OCI-LY7 (cell line): ENCODE measurements around the gene INO80D. TPM values are rescaled to one million over a fixed set of nuclear protein-coding genes. Genes with fewer than 3 reads are reported as not detected.

Source experiments
- BruUV-seq: library from RNA; stranded (reverse); fragments of 400-500 nt; replicated peaks from 2 replicates; lab custom pipeline; 2021; lab: Mats Ljungman, UMichigan
- CTCF ChIA-PET: fragments of 300-600 bp; sonication (Branson Sonifier 250); formaldehyde crosslinking; loops from one replicate; lab custom pipeline; 2022; ENCODE audit warnings: antibody characterized with exemption; ENCODE audit not compliant: unreplicated experiment; lab: Charles Lee
- POLR2A ChIA-PET: fragments of 300-600 bp; sonication (Branson Sonifier 250); formaldehyde crosslinking; loops from one replicate; lab custom pipeline; 2022; ENCODE audit warnings: antibody characterized with exemption; lab: Charles Lee
- DNase-seq: peaks from one replicate; pipeline ENCODE4 v3.0.0-alpha.2; 2015; ENCODE audit warnings: low spot score
- H2AFZ ChIP-seq: fragments of 200-600 bp; sonication (generic), shearing (Covaris generic); 2 replicates; pipeline ENCODE4 v1.6.1; 2014; ENCODE audit warnings: mild to moderate bottlenecking, antibody characterized with exemption, low read length, moderate library complexity
- H3K27ac ChIP-seq: fragments of 200-600 bp; sonication (generic); 2 replicates; pipeline ENCODE4 v1.5.1; 2014; ENCODE audit warnings: mixed run types, low read depth, mild to moderate bottlenecking, moderate library complexity, low read length, inconsistent platforms; ENCODE audit not compliant: poor library complexity, severe bottlenecking
- H3K36me3 ChIP-seq: fragments of 200-600 bp; sonication (generic); 2 replicates; pipeline ENCODE4 v1.6.1; 2014; ENCODE audit warnings: mild to moderate bottlenecking, antibody characterized with exemption, low read length, moderate library complexity, mixed read lengths; ENCODE audit not compliant: insufficient read depth
- H3K4me1 ChIP-seq: fragments of 200-600 bp; sonication (generic); 2 replicates; pipeline ENCODE4 v1.5.1; 2014; ENCODE audit warnings: mild to moderate bottlenecking, low read length; ENCODE audit not compliant: insufficient read depth, poor library complexity, severe bottlenecking
- H3K4me2 ChIP-seq: fragments of 200-600 bp; sonication (generic); 2 replicates; pipeline ENCODE4 v1.6.1; 2014; ENCODE audit warnings: mild to moderate bottlenecking, low read length
- H3K4me3 ChIP-seq: fragments of 200-600 bp; sonication (generic); 2 replicates; pipeline ENCODE4 v1.5.1; 2014; ENCODE audit warnings: mild to moderate bottlenecking, low read depth, low read length; ENCODE audit not compliant: poor library complexity, severe bottlenecking
- H3K79me2 ChIP-seq: fragments of 200-600 bp; sonication (generic); 2 replicates; pipeline ENCODE4 v1.6.1; 2016; ENCODE audit warnings: low read depth, mild to moderate bottlenecking, low read length, moderate library complexity, mixed read lengths; ENCODE audit not compliant: insufficient read depth
- H3K9me2 ChIP-seq: fragments of 200-600 bp; sonication (generic); 2 replicates; pipeline ENCODE4 v1.6.1; 2016; ENCODE audit warnings: mild to moderate bottlenecking, low read length, mixed read lengths; ENCODE audit not compliant: insufficient read depth
- H3K9me3 ChIP-seq: fragments of 200-600 bp; sonication (generic); 2 replicates; pipeline ENCODE4 v1.6.1; 2014; ENCODE audit warnings: mild to moderate bottlenecking, mixed run types, low read length, mixed read lengths
- H4K20me1 ChIP-seq: fragments of 200-600 bp; sonication (generic); 2 replicates; pipeline ENCODE4 v1.6.1; 2014; ENCODE audit warnings: mild to moderate bottlenecking, antibody characterized with exemption, low read length, moderate library complexity, mixed read lengths; ENCODE audit not compliant: insufficient read depth
- CTCF ChIP-seq: fragments of 200-600 bp; sonication (generic); conservative IDR thresholded peaks from 2 replicates; pipeline ENCODE4 v1.5.1; 2014; ENCODE audit warnings: mild to moderate bottlenecking, antibody characterized with exemption, low read length, moderate library complexity, mixed read lengths
- EZH2phosphoT487 ChIP-seq: fragments of 200-600 bp; sonication (generic); IDR thresholded peaks from 2 replicates; pipeline ENCODE4 v1.6.1; 2018; ENCODE audit warnings: low read depth, borderline replicate concordance, mild to moderate bottlenecking, mixed run types, antibody characterized with exemption, low read length, moderate library complexity, mixed read lengths
- intact Hi-C: fragments of 100-400 bp; cut with micrococcal nuclease; formaldehyde crosslinking; loops from one replicate; pipeline ENCODE4 v1.10.0; 2022; ENCODE audit not compliant: unreplicated experiment
- total RNA-seq, 2 experiments: library from RNA; depleted of rRNA in 1 of 2; stranded (reverse); fragments of >200 nt in 1 of 2; shearing (Covaris generic) in 1 of 2; gene quantifications; 2 replicates each; pipeline ENCODE4 v1.2.3, GENCODE V29; 2014 to 2022

Gene INO80D
- total RNA-seq, 2 experiments from 2014 or later, result 14.2 to 21.6 TPM

- H3K9me2 ChIP-seq, result no peaks in the 10 kb centered on the region
- ChIA-PET CTCF (no interaction called here), POLR2A (no interaction called here)
- no TSS peak for BruUV-seq
- H4K20me1 ChIP-seq, result no peaks in the 10 kb centered on the region; the same call in 1 of the 2 replicates
- H3K79me2 ChIP-seq, result peaks cover 49% of the 10 kb centered on the region
- intact Hi-C loops, result no loop called here
- no peaks in the 10 kb centered on the region for H3K9me3 ChIP-seq
- no peak for TF ChIP-seq CTCF
- TF ChIP-seq EZH2phosphoT487, result no peak
- no peak overlapping the region for H3K4me2 ChIP-seq
- no peak for DNase-seq
- H3K27ac ChIP-seq, result no peak overlapping the region
- H3K4me1 ChIP-seq, result no peaks in the 10 kb centered on the region
- H2AFZ ChIP-seq, result no peak overlapping the region
- peaks cover 11% of the 10 kb centered on the region for H3K36me3 ChIP-seq
- no peak overlapping the region for H3K4me3 ChIP-seq
Measured at GRCh38 chr2:206068207-206068606, 17.8 kb downstream of the INO80D start.

- BruUV-seq, result no TSS peak
- ChIA-PET CTCF (no interaction called here), POLR2A (interaction anchor here (0.6 to 1.5 kb wide), 3 partner anchors 9 to 211 kb away, joined by 3 to 6 read pairs (median 4); no protein-coding TSS in a partner anchor)
- H4K20me1 ChIP-seq, result no peaks in the 10 kb centered on the region; the same call in 1 of the 2 replicates
- intact Hi-C loops, result no loop called here
- H3K9me2 ChIP-seq, result no peaks in the 10 kb centered on the region
- H3K4me3 ChIP-seq, result no peak overlapping the region
- H3K4me1 ChIP-seq, result no peaks in the 10 kb centered on the region
- no peak overlapping the region for H3K4me2 ChIP-seq
- peaks cover 39% of the 10 kb centered on the region for H3K79me2 ChIP-seq
- H3K9me3 ChIP-seq, result no peaks in the 10 kb centered on the region
- H2AFZ ChIP-seq, result no peak overlapping the region
- TF ChIP-seq CTCF (no peak), EZH2phosphoT487 (no peak)
- DNase-seq, result no peak
- H3K27ac ChIP-seq, result no peak overlapping the region
- peaks cover 46% of the 10 kb centered on the region for H3K36me3 ChIP-seq
Measured at GRCh38 chr2:206064077-206064476, 21.9 kb downstream of the INO80D start.

GRCh38 chr2:206063635-206064034 lies 22.3 kb downstream of the INO80D start:
- H2AFZ ChIP-seq, result no peak overlapping the region
- no TSS peak for BruUV-seq
- CTCF ChIA-PET, result no interaction called here
- H3K9me2 ChIP-seq, result no peaks in the 10 kb centered on the region
- H4K20me1 ChIP-seq, result no peaks in the 10 kb centered on the region; the same call in 1 of the 2 replicates
- no peaks in the 10 kb centered on the region for H3K4me1 ChIP-seq
- no peak for TF ChIP-seq EZH2phosphoT487
- TF ChIP-seq CTCF, result no peak
- no peak overlapping the region for H3K27ac ChIP-seq
- no peak for DNase-seq
- H3K36me3 ChIP-seq, result peaks cover 46% of the 10 kb centered on the region
- intact Hi-C loops, result no loop called here
- no peak overlapping the region for H3K4me2 ChIP-seq
- H3K9me3 ChIP-seq, result no peaks in the 10 kb centered on the region
- no peak overlapping the region for H3K4me3 ChIP-seq
- POLR2A ChIA-PET, result interaction anchor here (1.5 kb wide), 1 partner anchor 9 kb away, joined by 3 read pairs; no protein-coding TSS in a partner anchor
- H3K79me2 ChIP-seq, result peaks cover 35% of the 10 kb centered on the region
